AG09309 (cell line): Measurements from ENCODE around the gene NUDT16L1.

Experiments used
- DNase-seq: peaks from one replicate; pipeline ENCODE4 v3.0.0-alpha.2; 2010; ENCODE audit warnings: low read depth
- H3K4me3 ChIP-seq: 2 replicates; pipeline ENCODE4 v1.5.1; 2011; ENCODE audit warnings: mild to moderate bottlenecking, low read depth, low read length, moderate library complexity; ENCODE audit not compliant: control insufficient read depth
- TF ChIP-seq, protein P1 (sequence below): IDR thresholded peaks from 2 replicates; pipeline ENCODE4 v1.5.1; 2011; ENCODE audit warnings: mild to moderate bottlenecking, low read depth, low read length, inconsistent platforms; ENCODE audit not compliant: insufficient read depth, control insufficient read depth; ENCODE audit errors: missing control alignments

Gene NUDT16L1

DNA sequence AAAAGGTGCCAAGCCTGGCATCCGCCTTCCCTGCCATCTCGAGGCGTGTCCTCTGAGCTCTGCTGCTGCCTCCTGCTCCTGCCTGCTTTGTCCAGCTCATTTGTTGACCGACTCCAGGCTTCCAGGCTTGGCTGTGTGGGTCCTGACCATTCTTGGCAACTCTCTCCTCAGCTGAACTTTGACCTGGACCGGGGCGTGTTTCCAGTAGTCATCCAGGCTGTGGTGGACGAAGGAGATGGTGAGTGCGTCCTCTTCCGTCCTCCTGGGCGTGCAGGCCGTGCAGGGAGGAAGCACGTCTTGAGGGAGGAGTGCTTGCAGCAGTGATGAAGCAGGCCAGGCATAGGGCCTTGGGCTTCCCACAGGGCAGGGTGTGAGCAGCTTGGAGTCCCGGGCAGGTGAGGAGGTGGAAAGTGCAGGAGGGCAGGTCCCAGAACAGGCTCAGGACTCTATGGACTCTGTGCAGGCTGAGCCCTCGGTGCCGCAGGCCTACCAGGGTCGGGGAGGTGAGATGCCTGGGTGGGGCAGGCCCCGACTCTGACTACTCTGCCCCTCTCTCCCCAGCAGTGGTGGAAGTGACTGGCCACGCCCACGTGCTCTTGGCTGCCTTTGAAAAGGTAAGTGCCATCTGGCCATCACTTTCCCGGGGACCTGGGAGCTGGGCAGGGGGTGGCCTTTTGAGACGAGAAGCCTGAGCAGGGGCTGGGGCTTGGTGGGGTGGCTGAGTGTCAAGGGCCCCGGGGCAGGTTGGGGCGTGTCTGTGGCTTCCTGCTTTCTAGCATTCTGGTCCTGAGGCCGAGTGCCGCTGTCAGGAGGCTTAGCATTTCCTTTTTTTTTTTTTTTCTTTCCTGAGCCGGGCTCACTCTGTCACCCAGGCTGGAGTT, 28.6 kb upstream of the NUDT16L1 start:
- DNase-seq, result no peak
- TF ChIP-seq, protein P1, sequence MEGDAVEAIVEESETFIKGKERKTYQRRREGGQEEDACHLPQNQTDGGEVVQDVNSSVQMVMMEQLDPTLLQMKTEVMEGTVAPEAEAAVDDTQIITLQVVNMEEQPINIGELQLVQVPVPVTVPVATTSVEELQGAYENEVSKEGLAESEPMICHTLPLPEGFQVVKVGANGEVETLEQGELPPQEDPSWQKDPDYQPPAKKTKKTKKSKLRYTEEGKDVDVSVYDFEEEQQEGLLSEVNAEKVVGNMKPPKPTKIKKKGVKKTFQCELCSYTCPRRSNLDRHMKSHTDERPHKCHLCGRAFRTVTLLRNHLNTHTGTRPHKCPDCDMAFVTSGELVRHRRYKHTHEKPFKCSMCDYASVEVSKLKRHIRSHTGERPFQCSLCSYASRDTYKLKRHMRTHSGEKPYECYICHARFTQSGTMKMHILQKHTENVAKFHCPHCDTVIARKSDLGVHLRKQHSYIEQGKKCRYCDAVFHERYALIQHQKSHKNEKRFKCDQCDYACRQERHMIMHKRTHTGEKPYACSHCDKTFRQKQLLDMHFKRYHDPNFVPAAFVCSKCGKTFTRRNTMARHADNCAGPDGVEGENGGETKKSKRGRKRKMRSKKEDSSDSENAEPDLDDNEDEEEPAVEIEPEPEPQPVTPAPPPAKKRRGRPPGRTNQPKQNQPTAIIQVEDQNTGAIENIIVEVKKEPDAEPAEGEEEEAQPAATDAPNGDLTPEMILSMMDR, result no peak
- no peak overlapping the region for H3K4me3 ChIP-seq

DNA sequence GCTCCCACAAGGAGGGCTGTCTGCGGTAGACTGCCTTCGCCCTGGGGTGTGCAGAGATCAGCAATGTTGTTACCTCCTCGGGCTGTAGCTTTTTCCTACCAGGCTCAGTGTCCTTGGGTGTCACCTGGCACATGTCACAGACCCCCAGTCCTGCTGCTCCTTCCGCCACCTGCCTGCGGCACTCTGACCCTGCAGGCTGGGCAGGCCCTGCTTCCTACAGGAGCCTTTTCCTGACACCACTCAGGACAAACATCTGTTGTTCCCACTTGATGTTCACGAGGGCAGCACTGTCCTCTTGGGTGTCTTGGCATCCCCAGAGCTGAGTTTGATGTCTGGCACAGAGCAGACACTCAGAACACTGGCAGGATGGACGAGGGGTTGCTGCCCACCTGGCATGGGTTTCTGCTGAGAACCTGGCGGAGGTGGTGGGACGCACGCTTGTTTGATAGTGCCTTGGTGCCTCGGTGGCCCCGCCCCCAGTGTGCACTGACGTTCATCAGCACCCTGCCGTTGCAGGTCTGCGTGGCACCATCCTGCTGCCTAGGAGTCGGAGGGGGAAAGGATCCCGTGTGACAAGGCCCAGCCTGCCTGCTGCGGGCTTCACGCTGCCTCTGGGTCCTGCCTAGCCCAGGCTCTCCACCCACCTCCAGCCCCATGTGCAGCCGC, 26.7 kb upstream of the NUDT16L1 start:
- H3K4me3 ChIP-seq, result no peak overlapping the region
- TF ChIP-seq, protein P1, result no peak
- DNase-seq, result no peak

DNA sequence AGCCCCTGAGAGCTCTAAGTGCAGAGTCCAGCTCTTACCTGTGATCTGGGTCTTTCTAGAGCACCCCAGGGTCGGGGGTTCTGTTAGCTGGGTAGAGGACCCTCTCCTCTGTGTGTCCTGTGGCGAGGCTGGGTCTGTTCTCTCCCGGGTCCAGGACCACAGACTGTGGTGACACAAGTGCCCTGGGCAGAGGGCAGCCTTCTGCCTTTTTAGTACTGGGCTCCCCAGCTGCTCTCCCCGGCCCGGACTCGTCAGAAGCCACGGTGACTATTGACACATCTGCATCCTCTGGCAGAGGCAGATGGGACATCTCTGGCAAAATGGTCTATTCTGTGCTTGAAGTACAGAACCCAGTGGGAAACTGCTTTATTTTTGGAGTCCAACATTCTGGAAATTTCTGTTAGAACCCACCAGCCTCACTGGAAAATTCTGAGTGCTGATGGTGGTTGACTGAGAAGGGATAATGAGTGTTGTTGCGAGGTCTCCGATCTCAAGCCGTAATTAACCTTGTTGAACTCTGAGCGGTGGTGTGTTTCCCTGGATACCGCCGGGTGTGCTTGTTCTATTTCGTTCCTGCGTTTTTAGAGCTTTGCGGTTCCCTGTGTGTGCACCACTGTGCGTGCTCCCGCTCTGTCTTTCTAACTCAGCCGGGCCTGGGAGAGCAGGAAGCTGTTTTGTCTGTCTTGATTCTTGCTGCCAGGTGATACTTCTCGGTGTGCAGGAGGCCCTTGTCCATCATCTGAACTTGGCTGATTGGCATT, 26.0 kb upstream of the NUDT16L1 start:
- no peak overlapping the region for H3K4me3 ChIP-seq
- no peak for DNase-seq
- TF ChIP-seq, protein P1, result no peak

DNA sequence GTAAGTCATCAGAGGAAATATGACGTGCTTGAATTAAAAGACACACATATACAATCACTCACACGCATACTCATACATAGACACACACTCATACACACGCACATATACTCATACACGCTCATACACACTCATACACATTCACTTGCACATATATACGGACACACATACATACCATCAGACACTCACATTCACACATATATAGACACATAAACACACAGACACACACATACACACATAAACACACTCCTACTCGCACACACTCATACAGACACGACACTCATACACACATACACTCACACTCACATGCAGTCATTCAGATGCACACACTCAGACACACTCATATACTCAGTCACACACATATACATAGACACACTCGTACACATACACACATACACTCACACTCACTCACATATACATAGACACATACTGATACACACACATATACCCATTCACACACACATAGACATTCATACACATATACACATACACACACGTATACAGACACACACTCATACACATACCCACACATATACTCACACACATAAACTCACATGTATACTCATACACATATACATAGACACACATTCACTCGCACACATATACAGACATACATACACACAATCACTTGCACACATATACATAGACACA, 24.9 kb upstream of the NUDT16L1 start:
- no peak for DNase-seq
- TF ChIP-seq, protein P1, result no peak
- no peak overlapping the region for H3K4me3 ChIP-seq

DNA sequence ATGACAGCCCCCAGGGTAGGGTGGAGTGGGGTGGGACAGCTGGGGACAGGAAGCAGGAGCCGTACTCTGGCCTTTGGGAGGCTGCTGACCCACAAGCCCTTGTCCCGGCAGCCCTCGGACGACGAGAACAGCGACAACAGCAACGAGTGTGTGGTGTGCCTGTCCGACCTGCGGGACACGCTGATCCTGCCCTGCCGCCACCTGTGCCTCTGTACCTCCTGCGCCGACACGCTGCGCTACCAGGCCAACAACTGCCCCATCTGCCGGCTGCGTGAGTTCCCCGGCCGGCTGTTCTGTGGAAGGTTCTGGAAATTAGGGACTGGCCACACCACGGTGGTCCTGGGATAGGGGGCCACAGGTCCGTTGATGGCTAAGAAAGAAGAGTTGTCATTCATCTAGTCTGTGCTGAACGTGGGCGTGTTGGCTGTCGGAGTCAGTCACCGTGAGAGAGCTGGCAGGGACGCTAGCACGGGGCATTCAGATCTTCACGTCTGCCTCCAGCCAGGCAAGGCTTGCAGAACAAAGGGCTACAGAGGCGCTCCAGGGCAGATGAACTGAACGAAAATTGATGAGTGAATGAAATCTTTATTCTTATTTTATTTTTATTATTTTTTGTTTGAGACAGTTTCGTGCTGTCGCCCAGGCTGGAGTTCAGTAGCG, 19.8 kb upstream of the NUDT16L1 start:
- no peak for DNase-seq
- H3K4me3 ChIP-seq, result no peak overlapping the region
- TF ChIP-seq, protein P1, result no peak
